Ecto neural progenitor cell (in vitro differentiated cells): Measurements from ENCODE around the gene CDH4.

ENCODE experiments used
- DNase-seq: peaks from one replicate; pipeline ENCODE4 v3.0.0-alpha.2; 2018; ENCODE audit warnings: low spot score

Gene CDH4

GRCh38 chr20:61671559-61671958 lies 419.5 kb downstream of the CDH4 start:
- DNase-seq = no peak

- no peak for DNase-seq
Observed at GRCh38 chr20:61673152-61673847, 421.2 kb downstream of the CDH4 start.

- no peak for DNase-seq
Observed at GRCh38 chr20:61674121-61674520, 422.1 kb downstream of the CDH4 start.

GRCh38 chr20:61674688-61675087 lies 422.6 kb downstream of the CDH4 start:
- DNase-seq = no peak

GRCh38 chr20:61677928-61678327 lies 425.9 kb downstream of the CDH4 start:
- no peak for DNase-seq

GRCh38 chr20:61678437-61678836 lies 426.4 kb downstream of the CDH4 start:
- DNase-seq = no peak

- DNase-seq = no peak
Observed at GRCh38 chr20:61679473-61679872, 427.4 kb downstream of the CDH4 start.

GRCh38 chr20:61680096-61680495 lies 428.0 kb downstream of the CDH4 start:
- no peak for DNase-seq

- DNase-seq = no peak
Observed at GRCh38 chr20:61682114-61682995, 430.3 kb downstream of the CDH4 start.

- no peak for DNase-seq
Observed at GRCh38 chr20:61682996-61683681, 431.1 kb downstream of the CDH4 start.

GRCh38 chr20:61683721-61684120 lies 431.7 kb downstream of the CDH4 start:
- no peak for DNase-seq

GRCh38 chr20:61684136-61684535 lies 432.1 kb downstream of the CDH4 start:
- no peak for DNase-seq

GRCh38 chr20:61684583-61685235 lies 432.6 kb downstream of the CDH4 start:
- no peak for DNase-seq

- DNase-seq = no peak
Observed at GRCh38 chr20:61685462-61685861, 433.4 kb downstream of the CDH4 start.

- DNase-seq = no peak
Observed at GRCh38 chr20:61686051-61686936, 434.2 kb downstream of the CDH4 start.

- DNase-seq = no peak
Observed at GRCh38 chr20:61688411-61688810, 436.4 kb downstream of the CDH4 start.

- DNase-seq = no peak
Observed at GRCh38 chr20:61690150-61690549, 438.1 kb downstream of the CDH4 start.

- no peak for DNase-seq
Observed at GRCh38 chr20:61690993-61691838, 439.2 kb downstream of the CDH4 start.

GRCh38 chr20:61691978-61692377 lies 439.9 kb downstream of the CDH4 start:
- DNase-seq = no peak

- no peak for DNase-seq
Observed at GRCh38 chr20:61692479-61692878, 440.4 kb downstream of the CDH4 start.
